ENCODE results near the gene MLLT3. TPM values are rescaled to one million over a fixed set of nuclear protein-coding genes. Genes with fewer than 3 reads are reported as not detected.

Gene MLLT3
- total and polyA plus RNA-seq, 2 of the 8 experiments (the other 6 are each of a cell fraction or from before 2014, with no cell fraction given), result 5.9 to 9.6 TPM

DNA sequence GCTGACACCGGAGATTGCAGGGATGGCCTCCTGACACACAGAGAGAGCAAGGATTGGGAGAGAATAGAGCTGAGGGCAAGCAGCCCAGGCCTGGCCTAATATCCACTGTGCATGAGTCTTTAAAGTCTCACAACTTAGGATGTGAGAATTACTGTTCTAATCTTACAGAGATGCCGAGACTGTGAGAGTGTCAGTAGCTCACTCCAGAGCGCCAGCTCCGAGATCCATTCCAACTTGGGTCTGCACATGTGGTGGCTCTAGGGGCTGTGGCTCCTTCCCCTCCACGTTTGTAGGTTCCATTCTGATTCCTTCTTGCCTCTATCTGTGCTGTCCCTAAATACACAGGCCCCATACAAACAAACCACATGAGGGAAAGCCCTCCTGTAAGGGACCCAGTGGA lies 304.6 kb downstream of the MLLT3 start:
- 89% methylated on average over 5 of the region's 5 CpGs; no CpG with 5 or more reads in 1 of the 2 experiments for WGBS, 2 experiments (ENCODE audit: extremely low coverage in 1 of 2, insufficient coverage in 1 of 2, insufficient read length in 1 of 2, insufficient replicate concordance in 2 of 2, low coverage in 1 of 2, low lambda C conversion rate in 2 of 2, missing lambda C conversion rate in 1 of 2)
- Histone ChIP-seq H3K56ac (replicated peaks; ENCODE audit: insufficient read length, low read depth, low read length) (no peak overlapping the region), H3K36me3 (ENCODE audit: control insufficient read depth in 2 of 4, insufficient read depth in 4 of 4, low read length in 3 of 4) (no peaks in the 10 kb centered on the region), H3K4me1 (replicated peaks in 1 of 4; ENCODE audit: control insufficient read depth in 3 of 4, insufficient read depth in 4 of 4, low read length in 3 of 4) (peaks cover 0 to 3% (median under 1%) of the 10 kb centered on the region in 4 experiments; a peak in 2 of 7 replicates), H3K23me2 (ENCODE audit: low read depth, low read length) (no peaks in the 10 kb centered on the region), H2BK20ac (ENCODE audit: low read length) (no peak overlapping the region), H3K23ac (ENCODE audit: insufficient read length) (no peak overlapping the region), H4K5ac (ENCODE audit: insufficient read length, low read depth, low read length) (no peak overlapping the region), H4K91ac (replicated peaks; ENCODE audit: insufficient read length, low read length) (no peak overlapping the region), H3K79me2 (ENCODE audit: control insufficient read depth in 1 of 2, insufficient read depth in 2 of 2, low read length in 2 of 2) (no peaks in the 10 kb centered on the region), H3K9me3 (ENCODE audit: insufficient read depth in 2 of 2, low read depth in 1 of 2, low read length in 1 of 2) (no peaks in the 10 kb centered on the region), H2BK120ac (replicated peaks; ENCODE audit: low read depth, low read length) (no peak overlapping the region), H4K8ac (ENCODE audit: extremely low read depth, insufficient read depth, low read length) (no peak overlapping the region), H3K18ac (ENCODE audit: extremely low read depth, low read length) (no peak overlapping the region), H3K4me3 (ENCODE audit: extremely low read depth in 1 of 4, insufficient read depth in 2 of 4, low read depth in 3 of 4, low read length in 4 of 4) (no peak overlapping the region), H3K9ac (replicated peaks in 1 of 4; ENCODE audit: extremely low read depth in 1 of 4, low read depth in 3 of 4, low read length in 3 of 4) (no peak overlapping the region), H3K27ac (ENCODE audit: low read depth, low read length) (no peak overlapping the region), H2BK12ac (ENCODE audit: low read depth, low read length) (no peak overlapping the region), H3K14ac (ENCODE audit: insufficient read length) (no peak overlapping the region), H2BK15ac (ENCODE audit: low read length) (no peak overlapping the region; the same call in 1 of the 2 replicates), H3K79me1 (ENCODE audit: low read depth, low read length) (no peaks in the 10 kb centered on the region), H2AK5ac (ENCODE audit: low read depth, low read length) (no peak overlapping the region), H3K4me2 (ENCODE audit: insufficient read depth in 1 of 2, low read depth in 2 of 2, low read length in 2 of 2) (no peak overlapping the region), H2BK5ac (ENCODE audit: low read depth, low read length) (no peak overlapping the region; the same call in 1 of the 2 replicates), H2AFZ (ENCODE audit: low read length) (no peak overlapping the region), H4K20me1 (replicated peaks in 1 of 2; ENCODE audit: control insufficient read depth in 1 of 2, insufficient read depth in 2 of 2, low read length in 2 of 2) (no peaks in the 10 kb centered on the region), H3K4ac (replicated peaks; ENCODE audit: insufficient read length, low read depth, low read length) (no peak overlapping the region), H3K27me3 (replicated peaks in 1 of 4; ENCODE audit: control insufficient read depth in 3 of 4, extremely low read depth in 1 of 4, insufficient read depth in 3 of 4, low read length in 3 of 4) (no peaks in the 10 kb centered on the region)
- POLR2A ChIA-PET (ENCODE audit: partially characterized antibody), result no interaction called here
- CTCF ChIA-PET (ENCODE audit: partially characterized antibody), result no interaction called here
- no peak for FAIRE-seq
- DNase-seq (ENCODE audit: low read depth in 1 of 2, low spot score in 2 of 2), result no peak
- TF ChIP-seq EZH2 (IDR thresholded peaks at IDR 0.05; ENCODE audit: low read depth, low read length, severe bottlenecking) (no peak), SRF (IDR thresholded peaks at IDR 0.05; ENCODE audit: low read depth, low read length) (no peak), RAD21 (IDR thresholded peaks at IDR 0.05 in 1 of 2, conservative IDR thresholded peaks at IDR 0.05 in 1 of 2; ENCODE audit: low read depth in 2 of 2, low read length in 2 of 2) (no peak), SIRT6 (IDR thresholded peaks at IDR 0.05; ENCODE audit: low read length) (no peak), BCL11A (IDR thresholded peaks at IDR 0.05; ENCODE audit: low read depth in 2 of 2, low read length in 2 of 2) (no peak), RBBP5 (IDR thresholded peaks at IDR 0.05; ENCODE audit: borderline replicate concordance, low read depth, low read length) (no peak), GTF2F1 (IDR thresholded peaks at IDR 0.05; ENCODE audit: borderline replicate concordance, low read depth, low read length) (no peak), CHD1 (IDR thresholded peaks at IDR 0.05; ENCODE audit: low read depth, low read length) (no peak), SP1 (IDR thresholded peaks at IDR 0.05; ENCODE audit: low read depth, low read length) (no peak), BRCA1 (IDR thresholded peaks at IDR 0.05; ENCODE audit: low read depth, low read length) (no peak), CBX5 (IDR thresholded peaks at IDR 0.05; ENCODE audit: low read depth, low read length) (no peak), GABPA (IDR thresholded peaks at IDR 0.05; ENCODE audit: borderline replicate concordance, insufficient read depth, low read length) (no peak)

Measured in H1 (cell line).